ENCODE measurements around the gene HACE1.

Gene HACE1

DNA sequence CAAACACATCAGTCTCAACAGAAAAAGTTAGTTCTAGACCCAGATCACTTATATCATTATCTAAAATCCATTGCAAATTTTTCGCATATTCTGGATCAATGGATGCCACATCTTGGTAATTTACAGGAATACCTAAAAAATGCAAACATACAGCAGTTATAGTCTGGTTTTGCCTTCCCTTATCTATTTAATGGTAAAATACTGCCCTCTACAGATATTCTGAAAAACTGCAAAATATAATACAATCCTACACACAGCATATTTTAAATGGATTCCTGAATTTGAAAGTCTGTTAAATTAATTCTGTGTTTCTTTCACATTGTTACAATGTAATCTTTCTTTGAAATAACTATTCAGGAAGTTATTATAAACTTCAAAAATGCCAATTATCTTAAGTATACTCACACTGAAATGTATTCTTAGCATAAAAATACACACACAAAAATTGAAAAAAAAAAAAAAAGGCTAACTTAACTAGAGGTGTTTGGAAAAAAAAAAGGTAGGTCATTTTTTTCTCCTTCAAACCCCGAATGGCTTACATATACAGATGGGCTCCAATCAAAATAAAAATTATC, 88.4 kb downstream of the HACE1 start:
- no peak for DNase-seq (ENCODE audit: low read depth in 1 of 2, low spot score in 1 of 2)
- Histone ChIP-seq H3K27me3 (ENCODE audit: insufficient read depth, poor library complexity, severe bottlenecking) (no peaks in the 10 kb centered on the region), H3K4me3 (replicated peaks; ENCODE audit: insufficient read depth, low read length) (no peak overlapping the region), H3K27ac (replicated peaks) (no peak overlapping the region)
- TF ChIP-seq GABPA (IDR thresholded peaks at IDR 0.05; ENCODE audit: low read depth) = no peak
- no peak for TF ChIP-seq POLR2AphosphoS5 (IDR thresholded peaks at IDR 0.05; ENCODE audit: low read depth)
- TF ChIP-seq SPI1 (IDR thresholded peaks at IDR 0.05; ENCODE audit: borderline replicate concordance, low read depth) = no peak
- TF ChIP-seq, protein P1, sequence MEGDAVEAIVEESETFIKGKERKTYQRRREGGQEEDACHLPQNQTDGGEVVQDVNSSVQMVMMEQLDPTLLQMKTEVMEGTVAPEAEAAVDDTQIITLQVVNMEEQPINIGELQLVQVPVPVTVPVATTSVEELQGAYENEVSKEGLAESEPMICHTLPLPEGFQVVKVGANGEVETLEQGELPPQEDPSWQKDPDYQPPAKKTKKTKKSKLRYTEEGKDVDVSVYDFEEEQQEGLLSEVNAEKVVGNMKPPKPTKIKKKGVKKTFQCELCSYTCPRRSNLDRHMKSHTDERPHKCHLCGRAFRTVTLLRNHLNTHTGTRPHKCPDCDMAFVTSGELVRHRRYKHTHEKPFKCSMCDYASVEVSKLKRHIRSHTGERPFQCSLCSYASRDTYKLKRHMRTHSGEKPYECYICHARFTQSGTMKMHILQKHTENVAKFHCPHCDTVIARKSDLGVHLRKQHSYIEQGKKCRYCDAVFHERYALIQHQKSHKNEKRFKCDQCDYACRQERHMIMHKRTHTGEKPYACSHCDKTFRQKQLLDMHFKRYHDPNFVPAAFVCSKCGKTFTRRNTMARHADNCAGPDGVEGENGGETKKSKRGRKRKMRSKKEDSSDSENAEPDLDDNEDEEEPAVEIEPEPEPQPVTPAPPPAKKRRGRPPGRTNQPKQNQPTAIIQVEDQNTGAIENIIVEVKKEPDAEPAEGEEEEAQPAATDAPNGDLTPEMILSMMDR (IDR thresholded peaks at IDR 0.05; ENCODE audit: insufficient read depth, low read length) = no peak
- TF ChIP-seq, protein P2, sequence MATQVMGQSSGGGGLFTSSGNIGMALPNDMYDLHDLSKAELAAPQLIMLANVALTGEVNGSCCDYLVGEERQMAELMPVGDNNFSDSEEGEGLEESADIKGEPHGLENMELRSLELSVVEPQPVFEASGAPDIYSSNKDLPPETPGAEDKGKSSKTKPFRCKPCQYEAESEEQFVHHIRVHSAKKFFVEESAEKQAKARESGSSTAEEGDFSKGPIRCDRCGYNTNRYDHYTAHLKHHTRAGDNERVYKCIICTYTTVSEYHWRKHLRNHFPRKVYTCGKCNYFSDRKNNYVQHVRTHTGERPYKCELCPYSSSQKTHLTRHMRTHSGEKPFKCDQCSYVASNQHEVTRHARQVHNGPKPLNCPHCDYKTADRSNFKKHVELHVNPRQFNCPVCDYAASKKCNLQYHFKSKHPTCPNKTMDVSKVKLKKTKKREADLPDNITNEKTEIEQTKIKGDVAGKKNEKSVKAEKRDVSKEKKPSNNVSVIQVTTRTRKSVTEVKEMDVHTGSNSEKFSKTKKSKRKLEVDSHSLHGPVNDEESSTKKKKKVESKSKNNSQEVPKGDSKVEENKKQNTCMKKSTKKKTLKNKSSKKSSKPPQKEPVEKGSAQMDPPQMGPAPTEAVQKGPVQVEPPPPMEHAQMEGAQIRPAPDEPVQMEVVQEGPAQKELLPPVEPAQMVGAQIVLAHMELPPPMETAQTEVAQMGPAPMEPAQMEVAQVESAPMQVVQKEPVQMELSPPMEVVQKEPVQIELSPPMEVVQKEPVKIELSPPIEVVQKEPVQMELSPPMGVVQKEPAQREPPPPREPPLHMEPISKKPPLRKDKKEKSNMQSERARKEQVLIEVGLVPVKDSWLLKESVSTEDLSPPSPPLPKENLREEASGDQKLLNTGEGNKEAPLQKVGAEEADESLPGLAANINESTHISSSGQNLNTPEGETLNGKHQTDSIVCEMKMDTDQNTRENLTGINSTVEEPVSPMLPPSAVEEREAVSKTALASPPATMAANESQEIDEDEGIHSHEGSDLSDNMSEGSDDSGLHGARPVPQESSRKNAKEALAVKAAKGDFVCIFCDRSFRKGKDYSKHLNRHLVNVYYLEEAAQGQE (IDR thresholded peaks at IDR 0.05; ENCODE audit: insufficient replicate concordance, low read depth) = no peak

DNA sequence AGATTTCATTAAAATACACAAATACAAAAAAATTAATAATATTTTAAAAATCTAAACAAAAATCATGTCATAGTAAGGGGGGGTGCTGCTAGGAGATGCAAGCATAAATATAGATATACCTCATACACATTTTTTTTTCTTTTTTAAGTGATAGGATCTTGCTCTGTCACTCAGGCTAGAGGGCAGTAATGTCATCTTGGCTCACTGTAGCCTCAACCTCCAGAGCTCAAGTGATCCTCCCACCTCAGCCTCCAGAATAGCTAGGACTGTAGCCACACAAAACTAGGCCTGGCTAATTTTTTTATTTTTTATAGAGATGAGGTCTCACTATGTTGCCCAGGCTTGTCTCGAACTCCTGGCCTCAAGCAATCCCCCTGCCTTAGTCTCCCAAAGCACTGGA, 90.8 kb downstream of the HACE1 start:
- TF ChIP-seq, protein P1 (IDR thresholded peaks at IDR 0.05; ENCODE audit: insufficient read depth, low read length) = no peak
- TF ChIP-seq, protein P2 (IDR thresholded peaks at IDR 0.05; ENCODE audit: insufficient replicate concordance, low read depth) = no peak
- no peak for TF ChIP-seq GABPA (IDR thresholded peaks at IDR 0.05; ENCODE audit: low read depth)
- no peak for TF ChIP-seq POLR2AphosphoS5 (IDR thresholded peaks at IDR 0.05; ENCODE audit: low read depth)
- no peak for TF ChIP-seq SPI1 (IDR thresholded peaks at IDR 0.05; ENCODE audit: borderline replicate concordance, low read depth)
- Histone ChIP-seq H3K27me3 (ENCODE audit: insufficient read depth, poor library complexity, severe bottlenecking) (no peaks in the 10 kb centered on the region), H3K4me3 (replicated peaks; ENCODE audit: insufficient read depth, low read length) (no peak overlapping the region), H3K27ac (replicated peaks) (no peak overlapping the region)
- no peak for DNase-seq (ENCODE audit: low read depth in 1 of 2, low spot score in 1 of 2)

DNA sequence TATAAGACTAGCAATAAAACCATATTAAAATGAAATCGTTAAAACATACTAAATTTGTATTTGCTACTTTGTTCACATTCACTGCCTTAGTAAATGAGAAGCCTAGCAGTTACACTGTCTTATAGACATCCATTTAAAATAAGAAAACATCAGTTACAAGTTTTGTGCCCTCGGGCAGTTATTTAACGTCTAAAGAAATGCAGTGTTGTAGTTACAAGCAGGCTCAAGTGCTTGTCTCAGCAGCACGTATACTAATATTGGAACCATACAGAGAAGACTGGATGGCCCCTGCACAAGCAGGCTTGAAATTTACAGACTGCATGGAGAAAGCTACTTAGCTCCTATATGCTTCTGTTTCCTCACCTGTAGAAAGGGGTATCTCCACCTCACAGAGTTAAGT, 93.1 kb downstream of the HACE1 start:
- TF ChIP-seq, protein P2 (IDR thresholded peaks at IDR 0.05; ENCODE audit: insufficient replicate concordance, low read depth) = no peak
- TF ChIP-seq GABPA (IDR thresholded peaks at IDR 0.05; ENCODE audit: low read depth) = no peak
- no peak for TF ChIP-seq SPI1 (IDR thresholded peaks at IDR 0.05; ENCODE audit: borderline replicate concordance, low read depth)
- TF ChIP-seq, protein P1 (IDR thresholded peaks at IDR 0.05; ENCODE audit: insufficient read depth, low read length) = no peak
- no peak for TF ChIP-seq POLR2AphosphoS5 (IDR thresholded peaks at IDR 0.05; ENCODE audit: low read depth)
- Histone ChIP-seq H3K27ac (replicated peaks) (no peak overlapping the region), H3K4me3 (replicated peaks; ENCODE audit: insufficient read depth, low read length) (no peak overlapping the region), H3K27me3 (ENCODE audit: insufficient read depth, poor library complexity, severe bottlenecking) (no peaks in the 10 kb centered on the region)
- DNase-seq (ENCODE audit: low read depth in 1 of 2, low spot score in 1 of 2) = no peak

Measured in HL-60 (cell line).